HL-60/S4 (cell line): Measurements from ENCODE around the gene MAP4K1.
"Not testable (repeated sequence)": the region's sequence is repeated elsewhere in the genome, so short reads cannot be mapped to it uniquely, and the experiment has no call there.

ENCODE experiments used
- in situ Hi-C: fragments of 300-500 bp; cut with MboI; formaldehyde crosslinking; loops from 2 replicates; pipeline ENCODE4 v1.14.3; 2022; ENCODE audit warnings: low sequenced_read_pairs

MAP4K1 gene

GRCh38 chr19:38631301-38631700 lies 13.5 kb upstream of the MAP4K1 start:
- in situ Hi-C loops, result loop anchor here (10.0 kb wide), 1 partner anchor 226 kb away; the partner anchor contains the start of gene FAM98C

- in situ Hi-C loops, result no loop called here
These were observed 11.8 kb upstream of the MAP4K1 start for GRCh38 chr19:38629568-38629967.

- in situ Hi-C loops, result no loop called here
These were observed 8.6 kb upstream of the MAP4K1 start for GRCh38 chr19:38626401-38626800.

GRCh38 chr19:38624822-38625221 lies 7.1 kb upstream of the MAP4K1 start:
- in situ Hi-C loops, result no loop called here

GRCh38 chr19:38619361-38620174 lies 1.8 kb upstream of the MAP4K1 start:
- in situ Hi-C loops, result no loop called here

GRCh38 chr19:38618590-38619360 lies 1.0 kb upstream of the MAP4K1 start, which contains the start of gene EIF3K:
EIF3K (plus strand) TSS chr19:38619188; CDS start chr19:38619269, 81 bp downstream.
- in situ Hi-C loops, result no loop called here

GRCh38 chr19:38617283-38617763 lies 430 bp downstream of the MAP4K1 start:
- in situ Hi-C loops, result no loop called here

- in situ Hi-C loops, result no loop called here
These were observed 1.5 kb downstream of the MAP4K1 start for GRCh38 chr19:38616265-38616664.

GRCh38 chr19:38615007-38615581 lies 2.7 kb downstream of the MAP4K1 start:
- in situ Hi-C loops, result no loop called here

GRCh38 chr19:38614289-38614688 lies 3.5 kb downstream of the MAP4K1 start:
- in situ Hi-C loops, result no loop called here

GRCh38 chr19:38606131-38606530 lies 11.6 kb downstream of the MAP4K1 start:
- in situ Hi-C loops, result no loop called here

- in situ Hi-C loops, result not testable (repeated sequence)
These were observed 14.9 kb downstream of the MAP4K1 start for GRCh38 chr19:38602856-38603255.

GRCh38 chr19:38599722-38600121 lies 18.0 kb downstream of the MAP4K1 start:
- in situ Hi-C loops, result no loop called here

GRCh38 chr19:38597075-38597474 lies 20.7 kb downstream of the MAP4K1 start:
- in situ Hi-C loops, result no loop called here

GRCh38 chr19:38596057-38596981 lies 21.4 kb downstream of the MAP4K1 start:
- in situ Hi-C loops, result no loop called here

- in situ Hi-C loops, result no loop called here
These were observed 24.8 kb downstream of the MAP4K1 start for GRCh38 chr19:38592940-38593339.

GRCh38 chr19:38588041-38588440 lies 29.7 kb downstream of the MAP4K1 start:
- in situ Hi-C loops, result no loop called here

GRCh38 chr19:38587562-38587961 lies 30.2 kb downstream of the MAP4K1 start:
- in situ Hi-C loops, result no loop called here

GRCh38 chr19:38583985-38584305 lies 33.8 kb downstream of the MAP4K1 start:
- in situ Hi-C loops, result no loop called here

GRCh38 chr19:38583219-38583984 lies 34.4 kb downstream of the MAP4K1 start:
- in situ Hi-C loops, result no loop called here
